B cell (primary cell): ENCODE results near the gene PHACTR3. TPM values are rescaled to one million over a fixed set of nuclear protein-coding genes. Genes with fewer than 3 reads are reported as not detected.
A peak's percentile ranks its signal among the peaks of the same experiment; 100 is the strongest.

Experiments used
- ATAC-seq: fragments of 200-7000 bp; cut with Tn5 transposase; one replicate; pipeline ENCODE4 v1.10.0; 2021; ENCODE audit warnings: low read depth, mild to moderate bottlenecking, moderate number of reproducible peaks, moderate library complexity
- CTCF ChIA-PET: fragments of 350-600 bp; sonication (Branson Sonifier 250); formaldehyde crosslinking; loops from one replicate; lab custom pipeline; 2021; ENCODE audit warnings: antibody characterized with exemption, inconsistent platforms; lab: Charles Lee
- POLR2A ChIA-PET: fragments of 350-600 bp; sonication (Branson Sonifier 250); formaldehyde crosslinking; loops from one replicate; lab custom pipeline; 2021; ENCODE audit warnings: antibody characterized with exemption; lab: Charles Lee
- DNase-seq: peaks from one replicate; pipeline ENCODE4 v3.0.0; 2013
- H2AFZ ChIP-seq: 2 replicates; pipeline ENCODE4 v1.6.1; 2012; ENCODE audit warnings: mild to moderate bottlenecking, low read depth, low read length; ENCODE audit not compliant: insufficient read depth, poor library complexity, severe bottlenecking
- H3K27ac ChIP-seq, 2 donors: 1 replicate in 1 of 2; 2 replicates in 1 of 2; pipeline ENCODE4 v1.5.1; 2012 to 2013; ENCODE audit warnings: low read length in 2 of 2, mild to moderate bottlenecking in 2 of 2, moderate library complexity in 1 of 2
- H3K27me3 ChIP-seq, 4 experiments: fragments of 200-600 bp in 1 of 4; sonication (generic) in 1 of 4; replicated peaks in 1 of 4; 1 replicate in 2 of 4; 2 replicates in 2 of 4; pipeline versions ENCODE4 v1.6.1 to v1.7.0; 2013 to 2016; ENCODE audit warnings: low read length in 3 of 4, mild to moderate bottlenecking in 2 of 4, mixed read lengths in 1 of 4, moderate library complexity in 1 of 4; ENCODE audit not compliant: insufficient read depth in 4 of 4, control insufficient read depth in 3 of 4; ENCODE audit errors: control extremely low read depth in 1 of 4
- H3K36me3 ChIP-seq, 2 experiments: replicated peaks in 1 of 2; 1 replicate in 1 of 2; 2 replicates in 1 of 2; pipeline versions ENCODE4 v1.6.1 to v1.7.1; 2013; ENCODE audit warnings: low read length in 1 of 2; ENCODE audit not compliant: insufficient read depth in 2 of 2, control insufficient read depth in 1 of 2; ENCODE audit errors: control extremely low read depth in 1 of 2, extremely low read depth in 1 of 2
- H3K4me1 ChIP-seq, 2 donors: fragments of 200-600 bp in 1 of 2; sonication (generic) in 1 of 2; 1 replicate in 1 of 2; 2 replicates in 1 of 2; pipeline versions ENCODE4 v1.5.1 to v1.6.1; 2013 to 2017; ENCODE audit warnings: low read length in 2 of 2; ENCODE audit not compliant: control insufficient read depth in 2 of 2, insufficient read depth in 2 of 2
- H3K4me2 ChIP-seq: replicated peaks from 2 replicates; pipeline ENCODE3; 2012; ENCODE audit warnings: mild to moderate bottlenecking, low read depth, low read length; ENCODE audit not compliant: poor library complexity, severe bottlenecking
- H3K4me3 ChIP-seq, 5 experiments: fragments of 200-600 bp in 1 of 5; sonication (generic) in 1 of 5; 1 replicate in 3 of 5; 2 replicates in 2 of 5; pipeline versions ENCODE4 v1.5.1 to v1.7.0; 2011 to 2016; ENCODE audit warnings: low read length in 4 of 5, mild to moderate bottlenecking in 4 of 5, low read depth in 2 of 5, control low read depth in 1 of 5, moderate library complexity in 1 of 5; ENCODE audit not compliant: insufficient read depth in 1 of 5; ENCODE audit errors: control extremely low read depth in 1 of 5, extremely low read depth in 1 of 5
- H3K79me2 ChIP-seq: fragments of 200-600 bp; sonication (generic); one replicate; pipeline ENCODE4 v1.6.0; 2016; ENCODE audit warnings: low read length; ENCODE audit not compliant: control insufficient read depth, insufficient read depth
- H3K9ac ChIP-seq: fragments of 200-600 bp; sonication (generic); 2 replicates; pipeline ENCODE4 v1.6.1; 2017; ENCODE audit warnings: mild to moderate bottlenecking, low read length, moderate library complexity
- H3K9me3 ChIP-seq, 3 donors: one replicate each; pipeline versions ENCODE4 v1.6.1 to v1.7.1; 2013; ENCODE audit warnings: low read length in 2 of 3; ENCODE audit not compliant: control insufficient read depth in 2 of 3, insufficient read depth in 1 of 3; ENCODE audit errors: control extremely low read depth in 1 of 3
- H4K20me1 ChIP-seq: 2 replicates; pipeline ENCODE4 v1.6.0; 2012; ENCODE audit warnings: mild to moderate bottlenecking, low read length; ENCODE audit not compliant: insufficient read depth, control insufficient read depth, poor library complexity, severe bottlenecking
- H3K27ac Mint-ChIP-seq: one replicate; pipeline ENCODE4 v1.8.0; 2021; ENCODE audit warnings: mixed read lengths
- H3K27me3 Mint-ChIP-seq: one replicate; pipeline ENCODE4 v1.8.0; 2021; ENCODE audit warnings: mixed read lengths
- H3K4me1 Mint-ChIP-seq: one replicate; pipeline ENCODE4 v1.8.0; 2021; ENCODE audit warnings: mixed read lengths
- H3K4me3 Mint-ChIP-seq: one replicate; pipeline ENCODE4 v1.8.0; 2021; ENCODE audit warnings: mixed read lengths
- H3K9me3 Mint-ChIP-seq: one replicate; pipeline ENCODE4 v1.8.0; 2022; ENCODE audit warnings: mixed read lengths; ENCODE audit not compliant: insufficient read depth
- CTCF ChIP-seq: fragments of 200-600 bp; IDR thresholded peaks from one replicate; pipeline ENCODE4 v1.8.0; 2022; ENCODE audit warnings: antibody characterized with exemption, mild to moderate bottlenecking
- EZH2 ChIP-seq: IDR thresholded peaks from 2 replicates; pipeline ENCODE4 v1.6.1; 2012; ENCODE audit warnings: borderline replicate concordance, low read depth, mild to moderate bottlenecking, moderate library complexity, low read length; ENCODE audit not compliant: insufficient read depth, poor library complexity, severe bottlenecking
- WGBS: methylation state at CpG from one replicate; pipeline ENCODE4 v1.1.5; 2013; ENCODE audit warnings: missing lambda C conversion rate; ENCODE audit not compliant: insufficient coverage; 5-methylcytosine and 5-hydroxymethylcytosine counted together
- intact Hi-C: fragments of 100-400 bp; cut with micrococcal nuclease; formaldehyde crosslinking; loops from one replicate; pipeline ENCODE4 v1.10.0; 2022
- polyA plus RNA-seq: library from polyadenylated mRNA; depleted of rRNA; stranded (reverse); fragments of >200 nt; gene quantifications from 2 replicates; pipeline ENCODE4 v1.2.3, GENCODE V29; 2012
- small RNA-seq: library from RNA; depleted of rRNA; stranded (forward); fragments of <200 nt; gene quantifications from one replicate; pipeline ENCODE3, GENCODE V24; 2012; ENCODE audit warnings: low replicate concordance, low read depth; ENCODE audit not compliant: insufficient read length
- total RNA-seq, 2 donors: library from RNA; stranded (reverse); fragments of 120-200 nt in 1 of 2; gene quantifications; 1 replicate in 1 of 2; 2 replicates in 1 of 2; pipeline versions ENCODE4 v1.2.3 to v1.2.4, GENCODE V29; 2013 to 2022

PHACTR3 gene
- total and polyA plus RNA-seq, 2 donors (not counting 1 experiment from before 2014, with no cell fraction given) = not detected

DNA sequence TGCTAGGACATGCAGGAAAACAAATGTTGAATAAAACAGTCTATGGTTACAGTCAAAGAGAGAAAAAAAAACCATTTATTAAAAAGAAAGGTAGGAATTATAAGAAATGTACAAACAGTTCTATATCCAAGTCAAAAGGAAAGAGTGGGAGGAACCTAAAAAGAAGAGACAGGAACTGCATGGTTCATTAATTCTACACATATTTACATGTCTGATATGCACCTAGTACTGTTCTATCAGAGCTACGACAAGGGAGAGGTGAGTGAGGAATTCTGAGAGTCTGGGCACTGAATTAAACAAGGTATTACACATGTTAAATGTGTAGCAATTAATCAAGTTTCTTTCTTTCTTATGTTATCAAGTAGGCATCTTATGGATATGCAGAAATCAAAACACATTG lies 287.2 kb downstream of the PHACTR3 start:
- Mint-ChIP-seq H3K27me3 (peaks cover 7% of the 10 kb centered on the region), H3K27ac (no peak overlapping the region), H3K4me3 (peak overlapping the region; percentile 1), H3K9me3 (peaks cover 3% of the 10 kb centered on the region), H3K4me1 (peaks cover 18% of the 10 kb centered on the region)
- no peaks in the 10 kb centered on the region for H4K20me1 ChIP-seq
- no peak overlapping the region for H3K4me3 ChIP-seq
- TF ChIP-seq CTCF (no peak), EZH2 (no peak)
- peak; percentile 6 for DNase-seq
- ChIA-PET POLR2A (no interaction called here), CTCF (no interaction called here)
- peaks cover 0 to 1% (median 0%) of the 10 kb centered on the region in 3 donors for H3K9me3 ChIP-seq
- H3K27me3 ChIP-seq = no peaks in the 10 kb centered on the region
- no CpG with 5 or more reads among the region's 1 CpG for WGBS
- peak overlapping the region; percentile 11 for H3K9ac ChIP-seq
- no peak overlapping the region for H3K27ac ChIP-seq
- peaks cover 7 to 16% of the 10 kb centered on the region in 2 donors for H3K4me1 ChIP-seq
- no peak overlapping the region for H2AFZ ChIP-seq
- no peak for ATAC-seq
- peak overlapping the region; percentile 32 for H3K4me2 ChIP-seq
- H3K79me2 ChIP-seq = no peaks in the 10 kb centered on the region
- intact Hi-C loops = no loop called here
- H3K36me3 ChIP-seq = no peaks in the 10 kb centered on the region

DNA sequence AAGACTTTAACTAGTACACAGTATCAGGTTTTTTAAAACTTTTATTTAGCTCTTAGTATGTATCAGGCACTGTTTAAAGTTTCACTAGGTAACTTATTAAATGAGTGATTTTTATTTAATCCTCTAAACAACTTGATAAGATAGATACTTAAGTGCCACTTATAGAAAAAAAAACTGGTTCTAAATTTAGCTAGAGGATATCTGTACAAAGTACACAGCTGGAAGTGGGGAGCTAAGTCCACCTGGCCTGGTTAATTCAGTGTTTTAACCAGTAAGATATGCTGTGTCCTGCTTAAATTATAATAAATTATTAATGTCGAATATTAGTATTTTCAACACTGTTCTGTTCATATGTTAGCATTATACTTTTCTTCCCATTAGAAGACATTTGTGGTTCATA lies 291.6 kb downstream of the PHACTR3 start:
- H3K27me3 Mint-ChIP-seq = peaks cover 11% of the 10 kb centered on the region
- Histone ChIP-seq H3K4me3 (no peak overlapping the region), H3K4me2 (no peak overlapping the region), H3K27ac (no peak overlapping the region), H2AFZ (no peak overlapping the region), H4K20me1 (no peaks in the 10 kb centered on the region), H3K9me3 (peaks cover 0 to 1% (median 0%) of the 10 kb centered on the region in 3 donors), H3K9ac (no peak overlapping the region), H3K79me2 (no peaks in the 10 kb centered on the region), H3K4me1 (peaks cover 7 to 12% of the 10 kb centered on the region in 2 donors), H3K27me3 (no peaks in the 10 kb centered on the region), H3K36me3 (no peaks in the 10 kb centered on the region)
- peaks cover 11% of the 10 kb centered on the region for H3K4me1 Mint-ChIP-seq
- ATAC-seq = no peak
- ChIA-PET CTCF (no interaction called here), POLR2A (no interaction called here)
- no peaks in the 10 kb centered on the region for H3K9me3 Mint-ChIP-seq
- no CpG with 5 or more reads among the region's 1 CpG for WGBS
- H3K4me3 Mint-ChIP-seq = no peak overlapping the region
- no peak for DNase-seq
- no peak for TF ChIP-seq EZH2
- TF ChIP-seq CTCF = no peak
- intact Hi-C loops = no loop called here
- no peak overlapping the region for H3K27ac Mint-ChIP-seq

Small RNA genes lying within 50 kb of the gene (small RNA-seq; reads per million reads assigned to genes)
- not detected for gene RNU7-141P
